ENCODE measurements around the gene FAM120A. TPM values are rescaled to one million over a fixed set of nuclear protein-coding genes. Genes with fewer than 3 reads are reported as not detected.

Gene FAM120A
- total RNA-seq, 1 donor from 2014 or later: 109 TPM

- DNase-seq (no peak), ATAC-seq (no peak)
- intact Hi-C loops (cut with DNase I): no loop called here
- Histone ChIP-seq H3K27ac (no peak overlapping the region), H3K27me3 (no peaks in the 10 kb centered on the region), H3K36me3 (no peaks in the 10 kb centered on the region), H3K4me3 (no peak overlapping the region), H3K4me1 (peaks cover 54% of the 10 kb centered on the region), H3K9me3 (no peaks in the 10 kb centered on the region)
- no peak for TF ChIP-seq CTCF (IDR thresholded peaks at IDR 0.05)
Observed at GRCh38 chr9:93589688-93590087, 138.2 kb downstream of the FAM120A start.

- ATAC-seq (no peak), DNase-seq (no peak)
- Histone ChIP-seq H3K9me3 (no peaks in the 10 kb centered on the region), H3K4me1 (peaks cover 53% of the 10 kb centered on the region), H3K27me3 (no peaks in the 10 kb centered on the region), H3K27ac (no peak overlapping the region), H3K4me3 (no peak overlapping the region), H3K36me3 (no peaks in the 10 kb centered on the region)
- no peak for TF ChIP-seq CTCF (IDR thresholded peaks at IDR 0.05)
- intact Hi-C loops (cut with DNase I): no loop called here
Observed at GRCh38 chr9:93590609-93591234, 139.2 kb downstream of the FAM120A start.

DNA sequence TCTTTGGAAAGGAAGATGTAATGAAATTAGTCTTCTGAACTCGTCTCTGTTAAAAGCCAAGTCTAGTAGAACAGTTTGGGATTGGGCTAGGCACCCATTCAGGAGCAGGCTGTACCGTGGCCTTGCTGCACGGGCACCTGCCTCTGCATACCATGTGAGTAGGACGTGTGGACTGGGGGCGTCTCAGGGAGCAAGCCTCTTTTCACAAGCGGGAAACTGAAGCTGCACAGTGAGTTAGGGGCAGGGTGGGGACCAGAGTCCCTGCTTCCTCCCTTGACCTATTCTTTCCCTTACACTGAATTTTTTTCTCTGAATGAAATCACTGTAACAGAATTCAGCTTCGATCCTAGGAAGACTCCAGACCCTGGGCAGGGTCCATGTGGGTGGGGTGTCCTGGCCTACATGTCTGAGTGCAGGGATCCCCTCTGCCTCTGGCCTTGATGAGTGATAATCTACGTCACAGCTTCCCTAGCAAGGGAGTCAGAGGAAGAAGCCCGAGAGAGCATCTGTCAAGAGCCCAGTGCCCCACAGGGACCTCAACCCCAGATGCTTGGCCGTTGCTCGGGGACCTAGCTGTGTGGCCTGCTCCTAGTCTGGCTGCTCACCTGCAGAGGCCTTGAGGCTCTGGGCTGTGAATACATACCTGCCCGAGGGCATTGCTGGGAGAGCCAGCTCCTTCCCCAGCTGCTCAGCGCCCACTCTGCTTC is 140.0 kb downstream of the FAM120A start:
- Histone ChIP-seq H3K4me1 (peaks cover 46% of the 10 kb centered on the region), H3K27me3 (no peaks in the 10 kb centered on the region), H3K9me3 (no peaks in the 10 kb centered on the region), H3K36me3 (no peaks in the 10 kb centered on the region), H3K4me3 (no peak overlapping the region), H3K27ac (no peak overlapping the region)
- no peak for TF ChIP-seq CTCF (IDR thresholded peaks at IDR 0.05)
- intact Hi-C loops (cut with DNase I): no loop called here
- ATAC-seq (no peak), DNase-seq (no peak)

GRCh38 chr9:93592008-93592642 is 140.6 kb downstream of the FAM120A start:
- no peak overlapping the region for H3K27ac ChIP-seq
- intact Hi-C loops (cut with DNase I): no loop called here
- no peak for DNase-seq
- H3K9me3 ChIP-seq: no peaks in the 10 kb centered on the region
- peaks cover 44% of the 10 kb centered on the region for H3K4me1 ChIP-seq
- H3K4me3 ChIP-seq: no peak overlapping the region
- H3K36me3 ChIP-seq: no peaks in the 10 kb centered on the region
- ATAC-seq: no peak
- TF ChIP-seq CTCF (IDR thresholded peaks at IDR 0.05): no peak
- no peaks in the 10 kb centered on the region for H3K27me3 ChIP-seq

DNA sequence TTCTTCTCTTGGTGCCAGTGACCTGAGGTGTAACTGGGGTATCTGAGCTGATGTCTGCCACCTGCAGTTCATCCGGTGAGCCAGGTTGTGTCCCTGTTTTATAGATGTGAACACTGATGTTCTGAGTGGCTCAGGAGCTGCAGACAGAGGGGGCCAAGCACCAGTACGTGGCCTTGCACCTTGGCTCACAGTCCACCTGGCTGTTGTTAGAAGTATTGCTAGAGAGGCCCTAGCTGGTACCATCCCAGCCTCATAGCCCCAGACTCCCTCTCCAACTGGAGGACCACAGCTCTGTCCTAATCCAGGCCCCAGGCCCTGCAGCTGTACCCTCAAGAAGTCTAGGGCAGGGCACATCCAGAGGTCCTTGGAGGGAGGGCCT is 141.1 kb downstream of the FAM120A start:
- Histone ChIP-seq H3K4me3 (no peak overlapping the region), H3K27me3 (no peaks in the 10 kb centered on the region), H3K36me3 (no peaks in the 10 kb centered on the region), H3K27ac (no peak overlapping the region), H3K9me3 (no peaks in the 10 kb centered on the region), H3K4me1 (peaks cover 44% of the 10 kb centered on the region)
- intact Hi-C loops (cut with DNase I): no loop called here
- no peak for TF ChIP-seq CTCF (IDR thresholded peaks at IDR 0.05)
- peak; percentile 37 for ATAC-seq
- no peak for DNase-seq

Data from upper lobe of right lung (tissue), 1 donor.